IMR-90 (cell line): ENCODE measurements around the gene RRAGD. TPM values are rescaled to one million over a fixed set of nuclear protein-coding genes. Genes with fewer than 3 reads are reported as not detected.

Experiments
- ATAC-seq: fragments of 200-7000 bp; cut with Tn5 transposase; 2 replicates; pipeline ENCODE4 v1.9.1; 2020; ENCODE audit warnings: low read depth, mild to moderate bottlenecking, moderate library complexity
- BruUV-seq: library from RNA; stranded (reverse); fragments of 400-500 nt; replicated peaks from 2 replicates; lab custom pipeline; 2021; lab: Mats Ljungman, UMichigan
- CTCF ChIA-PET: fragments of 300-600 bp; formaldehyde crosslinking; extraction: SDS; loops from one replicate; lab custom pipeline; 2021; ENCODE audit warnings: antibody characterized with exemption; lab: Yijun Ruan, JAX
- POLR2A ChIA-PET: fragments of 300-600 bp; sonication (Branson Sonifier 250); formaldehyde crosslinking; loops from one replicate; lab custom pipeline; 2022; ENCODE audit warnings: antibody characterized with exemption; ENCODE audit not compliant: unreplicated experiment; lab: Charles Lee
- DNase-seq: peaks from one replicate; pipeline ENCODE4 v3.0.0; 2013
- H2AFZ ChIP-seq: replicated peaks from 2 replicates; pipeline ENCODE3; 2013; ENCODE audit warnings: low read length, mild to moderate bottlenecking; ENCODE audit not compliant: poor library complexity
- H2AK5ac ChIP-seq: 2 replicates; pipeline ENCODE4 v1.6.1; 2013; ENCODE audit warnings: low read depth, low read length, inconsistent platforms
- H2AK9ac ChIP-seq: replicated peaks from 2 replicates; pipeline ENCODE3; 2013; ENCODE audit warnings: mild to moderate bottlenecking, low read depth, low read length, moderate library complexity; ENCODE audit not compliant: poor library complexity
- H2BK120ac ChIP-seq: 2 replicates; pipeline ENCODE4 v1.6.1; 2013; ENCODE audit warnings: low read depth, low read length, inconsistent platforms
- H2BK15ac ChIP-seq: 3 replicates; pipeline ENCODE4 v1.6.1; 2013; ENCODE audit warnings: low read depth, low read length, inconsistent platforms
- H2BK20ac ChIP-seq: 2 replicates; pipeline ENCODE4 v1.6.1; 2013; ENCODE audit warnings: low read depth, mild to moderate bottlenecking, inconsistent platforms, low read length, moderate library complexity
- H2BK5ac ChIP-seq: 2 replicates; pipeline ENCODE4 v1.6.1; 2013; ENCODE audit warnings: mild to moderate bottlenecking, low read depth, low read length, inconsistent platforms; ENCODE audit not compliant: poor library complexity, severe bottlenecking
- H3K14ac ChIP-seq: replicated peaks from 2 replicates; pipeline ENCODE4 v1.6.1; 2013; ENCODE audit warnings: low read depth, low read length, inconsistent platforms
- H3K18ac ChIP-seq: 2 replicates; pipeline ENCODE4 v1.6.1; 2013; ENCODE audit warnings: low read depth, low read length, control low read depth
- H3K23ac ChIP-seq: 2 replicates; pipeline ENCODE4 v1.6.1; 2013; ENCODE audit warnings: low read depth, low read length, inconsistent platforms
- H3K27ac ChIP-seq: 2 replicates; pipeline ENCODE4 v1.5.1; 2013; ENCODE audit warnings: mild to moderate bottlenecking, control low read depth, low read length; ENCODE audit not compliant: insufficient read depth
- H3K27me3 ChIP-seq: 2 replicates; pipeline ENCODE4 v1.6.1; 2013; ENCODE audit warnings: low read length; ENCODE audit not compliant: control insufficient read depth, insufficient read depth
- H3K36me3 ChIP-seq: 2 replicates; pipeline ENCODE4 v1.6.1; 2013; ENCODE audit warnings: low read length, mixed read lengths; ENCODE audit not compliant: control insufficient read depth, insufficient read depth
- H3K4ac ChIP-seq: 2 replicates; pipeline ENCODE4 v1.6.1; 2013; ENCODE audit warnings: low read depth, low read length, inconsistent platforms
- H3K4me1 ChIP-seq: 2 replicates; pipeline ENCODE4 v1.6.1; 2013; ENCODE audit warnings: low read length, mixed read lengths; ENCODE audit not compliant: control insufficient read depth, insufficient read depth
- H3K4me2 ChIP-seq: 2 replicates; pipeline ENCODE4 v1.6.1; 2013; ENCODE audit warnings: low read depth, mild to moderate bottlenecking, control low read depth, low read length, moderate library complexity
- H3K4me3 ChIP-seq: 2 replicates; pipeline ENCODE4 v1.5.1; 2013; ENCODE audit warnings: low read depth, mild to moderate bottlenecking, control low read depth, low read length, moderate library complexity; ENCODE audit not compliant: insufficient read depth
- H3K56ac ChIP-seq: 2 replicates; pipeline ENCODE4 v1.6.1; 2013; ENCODE audit warnings: low read length, inconsistent platforms; ENCODE audit not compliant: insufficient read depth; ENCODE audit errors: extremely low read depth
- H3K79me1 ChIP-seq, 2 experiments: 2 replicates each; pipeline ENCODE4 v1.6.1; 2013; ENCODE audit warnings: low read length in 2 of 2, inconsistent platforms in 1 of 2, low read depth in 1 of 2
- H3K9ac ChIP-seq: 2 replicates; pipeline ENCODE4 v1.6.1; 2013; ENCODE audit warnings: low read depth, low read length, control low read depth
- H3K9me1 ChIP-seq: 2 replicates; pipeline ENCODE4 v1.6.1; 2013; ENCODE audit warnings: low read length, inconsistent platforms; ENCODE audit not compliant: insufficient read depth
- H3K9me3 ChIP-seq: 2 replicates; pipeline ENCODE4 v1.6.1; 2013; ENCODE audit warnings: low read length; ENCODE audit not compliant: control insufficient read depth, insufficient read depth
- H4K20me1 ChIP-seq: 2 replicates; pipeline ENCODE4 v1.6.1; 2013; ENCODE audit warnings: low read length, inconsistent platforms; ENCODE audit not compliant: insufficient read depth
- H4K5ac ChIP-seq: 2 replicates; pipeline ENCODE4 v1.6.1; 2013; ENCODE audit warnings: mild to moderate bottlenecking, low read depth, low read length, control low read depth
- H4K8ac ChIP-seq, 2 experiments: 2 replicates each; pipeline ENCODE4 v1.6.1; 2013; ENCODE audit warnings: low read depth in 2 of 2, low read length in 2 of 2, control low read depth in 1 of 2, inconsistent platforms in 1 of 2
- H4K91ac ChIP-seq: 2 replicates; pipeline ENCODE4 v1.6.1; 2013; ENCODE audit warnings: low read depth, low read length, inconsistent platforms; ENCODE audit not compliant: insufficient read depth
- BHLHE40 ChIP-seq: fragments of 150-350 bp; IDR thresholded peaks from 2 replicates; pipeline ENCODE4 v1.6.1; 2016; ENCODE audit warnings: mild to moderate bottlenecking, low read depth, low read length
- CHD1 ChIP-seq: IDR thresholded peaks from 2 replicates; pipeline ENCODE4 v1.6.1; 2012; ENCODE audit warnings: low read depth, low read length, improper control_type of control experiment
- FOS ChIP-seq: fragments of 150-350 bp; IDR thresholded peaks from 2 replicates; pipeline ENCODE4 v1.6.1; 2016; ENCODE audit warnings: low read depth, low read length
- MAFK ChIP-seq: IDR thresholded peaks from 2 replicates; pipeline ENCODE4 v1.6.1; 2012; ENCODE audit warnings: low read depth, low read length, improper control_type of control experiment
- MAZ ChIP-seq: IDR thresholded peaks from 2 replicates; pipeline ENCODE4 v1.6.1; 2012; ENCODE audit warnings: low read depth, mild to moderate bottlenecking, low read length, improper control_type of control experiment, moderate library complexity, borderline replicate concordance
- MXI1 ChIP-seq: IDR thresholded peaks from 2 replicates; pipeline ENCODE4 v1.6.1; 2012; ENCODE audit warnings: low read depth, mild to moderate bottlenecking, low read length, moderate library complexity, borderline replicate concordance
- NFE2L2 ChIP-seq: fragments of 150-350 bp; IDR thresholded peaks from 2 replicates; pipeline ENCODE4 v1.6.1; 2016; ENCODE audit warnings: low read depth, mild to moderate bottlenecking, low read length
- RAD21 ChIP-seq: IDR thresholded peaks from 2 replicates; pipeline ENCODE4 v1.6.1; 2012; ENCODE audit warnings: low read length, improper control_type of control experiment
- RCOR1 ChIP-seq: IDR thresholded peaks from 2 replicates; pipeline ENCODE4 v1.6.1; 2012; ENCODE audit warnings: mild to moderate bottlenecking, low read length, improper control_type of control experiment; ENCODE audit not compliant: insufficient replicate concordance
- RFX5 ChIP-seq: IDR thresholded peaks from 2 replicates; pipeline ENCODE4 v1.8.0; 2012; ENCODE audit warnings: low read depth, mild to moderate bottlenecking, low read length, moderate library complexity
- SMC3 ChIP-seq: fragments of 150-350 bp; IDR thresholded peaks from 2 replicates; pipeline ENCODE4 v1.6.1; 2016; ENCODE audit warnings: low read depth, mild to moderate bottlenecking, antibody characterized with exemption, low read length, moderate library complexity
- WGBS, 2 experiments: methylation state at CpG; one replicate each; pipeline versions ENCODE4 v1.1.5 to v1.1.7; 2013; ENCODE audit warnings: missing lambda C conversion rate in 2 of 2; ENCODE audit not compliant: insufficient read length in 1 of 2; ENCODE audit errors: extremely low coverage in 2 of 2; 5-methylcytosine and 5-hydroxymethylcytosine counted together
- dilution Hi-C: fragments of 300-500 bp; cut with HindIII; formaldehyde crosslinking; loops from one replicate; pipeline ENCODE4 v1.14.3; 2018; ENCODE audit warnings: low sequenced_read_pairs; ENCODE audit not compliant: unreplicated experiment
- in situ Hi-C: fragments of 300-500 bp; cut with MboI; formaldehyde crosslinking; loops from 3 replicates; pipeline ENCODE4 v1.14.3; 2019; ENCODE audit warnings: low sequenced_read_pairs, inconsistent platforms, mixed read lengths
- intact Hi-C: fragments of 100-400 bp; cut with micrococcal nuclease; formaldehyde crosslinking; loops from 2 replicates; pipeline ENCODE4 v1.10.0; 2022
- polyA plus RNA-seq, 3 experiments: library from polyadenylated mRNA; depleted of rRNA; stranded (reverse); fragments of >200 nt; gene quantifications; 2 replicates each; pipeline ENCODE4 v1.2.3, GENCODE V29; 2012; ENCODE audit warnings: low replicate concordance in 1 of 3
- total RNA-seq: library from RNA; depleted of rRNA; stranded (reverse); fragments of >200 nt; gene quantifications from 2 replicates; pipeline ENCODE4 v1.2.3, GENCODE V29; 2012
- TF ChIP-seq, protein P1 (sequence below): conservative IDR thresholded peaks from 2 replicates; pipeline ENCODE4 v1.5.1; 2012; ENCODE audit warnings: mild to moderate bottlenecking, low read depth, low read length, improper control_type of control experiment
- TF ChIP-seq, protein P2 (sequence below): fragments of 150-350 bp; IDR thresholded peaks from 2 replicates; pipeline ENCODE4 v1.6.1; 2016; ENCODE audit warnings: low read depth, mild to moderate bottlenecking, low read length, moderate library complexity, borderline replicate concordance
- TF ChIP-seq, protein P3 (sequence below): fragments of 150-350 bp; IDR thresholded peaks from 2 replicates; pipeline ENCODE4 v1.6.1; 2017; ENCODE audit warnings: mild to moderate bottlenecking, antibody characterized with exemption, low read length, low read depth

The RRAGD gene
- total and polyA plus RNA-seq, 2 of the 4 experiments (the other 2 are of a cell fraction): not detected

DNA sequence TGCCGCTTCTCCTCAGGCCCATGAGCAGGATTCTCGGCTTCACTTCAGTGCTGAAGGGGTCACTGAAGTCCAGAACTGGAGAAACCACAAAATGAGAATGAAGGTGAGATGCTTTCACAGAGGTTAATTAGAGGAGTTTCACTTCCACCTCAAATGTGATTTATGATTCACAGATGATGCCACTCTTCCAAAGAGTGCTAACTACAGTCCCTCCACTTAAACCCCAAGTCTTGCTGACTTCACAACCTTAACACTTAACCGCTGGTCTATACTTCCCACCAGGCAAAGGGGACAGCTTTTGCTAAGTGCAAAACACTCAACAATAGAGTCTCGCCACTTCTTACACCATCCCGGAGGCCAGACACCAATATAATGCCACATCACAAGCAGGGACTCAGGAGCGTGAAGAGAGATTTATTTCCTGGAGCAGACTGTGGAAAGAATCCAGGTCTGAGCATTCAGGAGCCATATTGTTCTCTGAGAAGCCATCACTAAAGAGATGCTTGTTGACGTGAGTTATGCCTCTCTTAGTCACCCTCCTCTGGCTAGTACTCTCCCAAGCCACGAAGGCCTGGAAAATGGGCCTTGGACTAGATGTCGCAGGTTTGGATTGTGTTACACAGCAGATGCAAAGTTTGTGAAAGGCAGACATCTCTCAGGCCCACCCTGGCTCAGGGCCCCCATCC, 24.4 kb downstream of the RRAGD start:
- Histone ChIP-seq H4K20me1 (no peaks in the 10 kb centered on the region), H3K18ac (no peak overlapping the region), H2AFZ (no peak overlapping the region), H2AK5ac (no peak overlapping the region), H2BK20ac (no peak overlapping the region), H3K27ac (no peak overlapping the region), H3K9ac (no peak overlapping the region), H2BK15ac (no peak overlapping the region), H2BK120ac (no peak overlapping the region), H3K4ac (no peak overlapping the region), H2AK9ac (no peak overlapping the region), H2BK5ac (no peak overlapping the region), H3K14ac (no peak overlapping the region), H4K91ac (no peak overlapping the region), H3K27me3 (no peaks in the 10 kb centered on the region), H3K4me2 (no peak overlapping the region), H3K9me1 (no peaks in the 10 kb centered on the region), H3K56ac (no peak overlapping the region), H3K9me3 (no peaks in the 10 kb centered on the region), H3K36me3 (no peaks in the 10 kb centered on the region), H3K4me3 (no peak overlapping the region), H3K4me1 (no peaks in the 10 kb centered on the region), H4K8ac (no peak overlapping the region), H4K5ac (no peak overlapping the region), H3K79me1 (no peaks in the 10 kb centered on the region), H3K23ac (no peak overlapping the region)
- dilution Hi-C loops (no loop called here), in situ Hi-C loops (no loop called here), intact Hi-C loops (no loop called here)
- no peak for DNase-seq
- ChIA-PET POLR2A (no interaction called here), CTCF (no interaction called here)
- 67% methylated on average over 1 of the region's 9 CpGs; no CpG with 5 or more reads in 1 of the 2 experiments for WGBS, 2 experiments
- ATAC-seq: no peak
- TF ChIP-seq SMC3 (no peak), CHD1 (no peak), RCOR1 (no peak), NFE2L2 (no peak), MXI1 (no peak), MAFK (no peak), RFX5 (no peak), MAZ (no peak), BHLHE40 (no peak), RAD21 (no peak), FOS (no peak)
- TF ChIP-seq, protein P1, sequence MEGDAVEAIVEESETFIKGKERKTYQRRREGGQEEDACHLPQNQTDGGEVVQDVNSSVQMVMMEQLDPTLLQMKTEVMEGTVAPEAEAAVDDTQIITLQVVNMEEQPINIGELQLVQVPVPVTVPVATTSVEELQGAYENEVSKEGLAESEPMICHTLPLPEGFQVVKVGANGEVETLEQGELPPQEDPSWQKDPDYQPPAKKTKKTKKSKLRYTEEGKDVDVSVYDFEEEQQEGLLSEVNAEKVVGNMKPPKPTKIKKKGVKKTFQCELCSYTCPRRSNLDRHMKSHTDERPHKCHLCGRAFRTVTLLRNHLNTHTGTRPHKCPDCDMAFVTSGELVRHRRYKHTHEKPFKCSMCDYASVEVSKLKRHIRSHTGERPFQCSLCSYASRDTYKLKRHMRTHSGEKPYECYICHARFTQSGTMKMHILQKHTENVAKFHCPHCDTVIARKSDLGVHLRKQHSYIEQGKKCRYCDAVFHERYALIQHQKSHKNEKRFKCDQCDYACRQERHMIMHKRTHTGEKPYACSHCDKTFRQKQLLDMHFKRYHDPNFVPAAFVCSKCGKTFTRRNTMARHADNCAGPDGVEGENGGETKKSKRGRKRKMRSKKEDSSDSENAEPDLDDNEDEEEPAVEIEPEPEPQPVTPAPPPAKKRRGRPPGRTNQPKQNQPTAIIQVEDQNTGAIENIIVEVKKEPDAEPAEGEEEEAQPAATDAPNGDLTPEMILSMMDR: no peak
- TF ChIP-seq, protein P2, sequence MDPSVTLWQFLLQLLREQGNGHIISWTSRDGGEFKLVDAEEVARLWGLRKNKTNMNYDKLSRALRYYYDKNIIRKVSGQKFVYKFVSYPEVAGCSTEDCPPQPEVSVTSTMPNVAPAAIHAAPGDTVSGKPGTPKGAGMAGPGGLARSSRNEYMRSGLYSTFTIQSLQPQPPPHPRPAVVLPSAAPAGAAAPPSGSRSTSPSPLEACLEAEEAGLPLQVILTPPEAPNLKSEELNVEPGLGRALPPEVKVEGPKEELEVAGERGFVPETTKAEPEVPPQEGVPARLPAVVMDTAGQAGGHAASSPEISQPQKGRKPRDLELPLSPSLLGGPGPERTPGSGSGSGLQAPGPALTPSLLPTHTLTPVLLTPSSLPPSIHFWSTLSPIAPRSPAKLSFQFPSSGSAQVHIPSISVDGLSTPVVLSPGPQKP: no peak
- TF ChIP-seq, protein P3, sequence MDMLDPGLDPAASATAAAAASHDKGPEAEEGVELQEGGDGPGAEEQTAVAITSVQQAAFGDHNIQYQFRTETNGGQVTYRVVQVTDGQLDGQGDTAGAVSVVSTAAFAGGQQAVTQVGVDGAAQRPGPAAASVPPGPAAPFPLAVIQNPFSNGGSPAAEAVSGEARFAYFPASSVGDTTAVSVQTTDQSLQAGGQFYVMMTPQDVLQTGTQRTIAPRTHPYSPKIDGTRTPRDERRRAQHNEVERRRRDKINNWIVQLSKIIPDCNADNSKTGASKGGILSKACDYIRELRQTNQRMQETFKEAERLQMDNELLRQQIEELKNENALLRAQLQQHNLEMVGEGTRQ: no peak
- no TSS peak for BruUV-seq
